ENCODE data around the gene LSM3.

- no peak for TF ChIP-seq POLR2A (IDR thresholded peaks at IDR 0.05; ENCODE audit: low read length)
- TF ChIP-seq GATA1 (IDR thresholded peaks at IDR 0.05; ENCODE audit: low read depth, low read length), result no peak
These were observed 32.8 kb upstream of the LSM3 start for GRCh38 chr3:14145670-14146380.

All from erythroblast (primary cell).